ENCODE data around the gene MICU1. TPM values are rescaled to one million over a fixed set of nuclear protein-coding genes. Genes with fewer than 3 reads are reported as not detected.
"Not testable (repeated sequence)": the region's sequence is repeated elsewhere in the genome, so short reads cannot be mapped to it uniquely, and the experiment has no call there.

MICU1 gene
- total RNA-seq, 4 donors from 2014 or later = 25.1 to 41.1 (median 34.9) TPM

DNA sequence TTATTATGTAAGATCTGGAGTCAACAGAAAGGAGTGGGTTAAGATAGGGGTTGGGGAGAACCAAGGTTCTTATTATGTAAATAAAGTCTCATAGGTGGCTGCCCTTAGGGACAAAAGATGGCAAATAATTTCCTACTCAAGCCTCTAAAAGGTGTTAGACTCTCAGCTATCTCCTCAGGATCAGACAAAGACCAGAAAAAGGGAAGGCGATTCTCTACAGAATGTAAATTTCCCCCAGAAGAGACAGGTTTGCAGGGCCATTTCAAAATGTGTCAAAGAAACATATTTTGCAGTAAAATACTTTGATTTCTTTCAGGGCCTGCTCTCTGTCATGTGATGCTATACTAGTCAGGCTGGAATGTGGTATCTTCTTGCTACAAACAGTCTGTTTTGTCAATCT lies 80.3 kb downstream of the MICU1 start:
- H3K9me3 ChIP-seq = peaks cover 0 to 7% of the 10 kb centered on the region in 2 donors
- intact Hi-C loops (cut with DNase I; ENCODE audit: low total_unique reads) (no loop called here), in situ Hi-C loops (cut with MboI; ENCODE audit: low pct_ligation_motif_present in 1 of 4, low pct_unique_long_range_greater_than_20kb in 1 of 4, low sequenced_read_pairs in 3 of 4) (no loop called here)
- no peak overlapping the region for H3K4me3 ChIP-seq
- peaks cover 0 to 25% (median 10%) of the 10 kb centered on the region in 4 donors for H3K36me3 ChIP-seq
- TF ChIP-seq EP300 (IDR thresholded peaks at IDR 0.05; ENCODE audit: low read depth) (no peak), POLR2AphosphoS5 (IDR thresholded peaks at IDR 0.05) (no peak), POLR2A (IDR thresholded peaks at IDR 0.05) (no peak)
- TF ChIP-seq, protein P1, sequence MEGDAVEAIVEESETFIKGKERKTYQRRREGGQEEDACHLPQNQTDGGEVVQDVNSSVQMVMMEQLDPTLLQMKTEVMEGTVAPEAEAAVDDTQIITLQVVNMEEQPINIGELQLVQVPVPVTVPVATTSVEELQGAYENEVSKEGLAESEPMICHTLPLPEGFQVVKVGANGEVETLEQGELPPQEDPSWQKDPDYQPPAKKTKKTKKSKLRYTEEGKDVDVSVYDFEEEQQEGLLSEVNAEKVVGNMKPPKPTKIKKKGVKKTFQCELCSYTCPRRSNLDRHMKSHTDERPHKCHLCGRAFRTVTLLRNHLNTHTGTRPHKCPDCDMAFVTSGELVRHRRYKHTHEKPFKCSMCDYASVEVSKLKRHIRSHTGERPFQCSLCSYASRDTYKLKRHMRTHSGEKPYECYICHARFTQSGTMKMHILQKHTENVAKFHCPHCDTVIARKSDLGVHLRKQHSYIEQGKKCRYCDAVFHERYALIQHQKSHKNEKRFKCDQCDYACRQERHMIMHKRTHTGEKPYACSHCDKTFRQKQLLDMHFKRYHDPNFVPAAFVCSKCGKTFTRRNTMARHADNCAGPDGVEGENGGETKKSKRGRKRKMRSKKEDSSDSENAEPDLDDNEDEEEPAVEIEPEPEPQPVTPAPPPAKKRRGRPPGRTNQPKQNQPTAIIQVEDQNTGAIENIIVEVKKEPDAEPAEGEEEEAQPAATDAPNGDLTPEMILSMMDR (IDR thresholded peaks at IDR 0.05) = no peak
- DNase-seq = no peak
- no peak overlapping the region for H3K27ac ChIP-seq
- H3K27me3 ChIP-seq = no peaks in the 10 kb centered on the region
- H3K4me1 ChIP-seq = no peaks in the 10 kb centered on the region
- WGBS, 2 donors (ENCODE audit: low coverage in 1 of 2) = 50 to 84% methylated on average over 1 of the region's 1 CpG

DNA sequence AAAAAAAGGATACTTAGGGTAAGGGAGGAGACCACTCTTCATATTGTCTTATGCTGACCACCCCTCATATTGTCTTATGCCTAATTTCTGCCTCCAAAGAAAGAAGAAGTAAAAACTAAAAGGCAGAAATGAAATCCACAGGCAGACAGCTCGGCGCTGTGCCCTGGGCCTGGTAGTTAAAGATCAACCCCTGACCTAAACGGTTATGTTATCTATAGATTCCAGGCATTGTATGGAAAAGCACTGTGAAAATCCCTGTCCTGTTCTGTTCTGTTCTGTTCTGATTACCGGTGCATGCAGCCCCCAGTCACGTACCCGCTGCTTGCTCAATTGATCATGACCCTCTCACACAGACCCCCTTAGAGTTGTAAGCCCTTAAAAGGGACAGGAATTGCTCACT lies 82.0 kb downstream of the MICU1 start:
- WGBS, 2 donors (ENCODE audit: low coverage in 1 of 2) = 96 to 97% methylated on average over 6 of the region's 6 CpGs
- DNase-seq; in situ Hi-C loops (cut with MboI; ENCODE audit: low pct_ligation_motif_present in 1 of 4, low pct_unique_long_range_greater_than_20kb in 1 of 4, low sequenced_read_pairs in 3 of 4); H3K4me1 ChIP-seq; H3K4me3 ChIP-seq; H3K27ac ChIP-seq; intact Hi-C loops (cut with DNase I; ENCODE audit: low total_unique reads); H3K27me3 ChIP-seq; H3K9me3 ChIP-seq: not testable (repeated sequence)
- peaks cover 0 to 21% (median 6%) of the 10 kb centered on the region in 4 donors for H3K36me3 ChIP-seq

DNA sequence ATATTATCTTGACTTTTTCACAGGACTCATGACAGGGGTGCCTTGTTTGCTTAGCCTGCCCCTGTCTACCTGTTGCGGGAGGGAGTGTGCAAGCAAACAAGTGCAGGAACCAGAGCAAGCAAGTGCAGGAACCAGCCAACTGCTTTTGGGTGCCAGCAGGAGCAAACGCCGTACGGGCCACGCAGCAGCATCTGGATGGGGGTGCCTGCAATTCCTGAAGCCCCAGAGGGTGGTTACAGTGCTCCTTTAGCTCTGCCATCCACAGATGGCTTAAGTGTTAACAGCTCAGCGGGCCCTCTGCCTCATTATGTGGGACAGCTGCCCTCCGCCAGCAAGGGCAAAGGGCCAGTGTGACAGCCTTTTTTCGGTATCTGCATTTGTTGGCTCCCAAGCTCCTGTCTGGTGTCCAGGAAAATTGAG lies 83.5 kb downstream of the MICU1 start:
- H3K36me3 ChIP-seq = peaks cover 0 to 21% (median 6%) of the 10 kb centered on the region in 4 donors
- no peaks in the 10 kb centered on the region for H3K27me3 ChIP-seq
- H3K9me3 ChIP-seq = peaks cover 0 to 7% of the 10 kb centered on the region in 2 donors
- intact Hi-C loops (cut with DNase I; ENCODE audit: low total_unique reads) (no loop called here), in situ Hi-C loops (cut with MboI; ENCODE audit: low pct_ligation_motif_present in 1 of 4, low pct_unique_long_range_greater_than_20kb in 1 of 4, low sequenced_read_pairs in 3 of 4) (no loop called here)
- H3K4me3 ChIP-seq = no peak overlapping the region
- no peak overlapping the region for H3K27ac ChIP-seq
- no peak for TF ChIP-seq POLR2AphosphoS5 (IDR thresholded peaks at IDR 0.05)
- TF ChIP-seq, protein P1 (IDR thresholded peaks at IDR 0.05) = no peak
- no peak for TF ChIP-seq POLR2A (IDR thresholded peaks at IDR 0.05)
- TF ChIP-seq EP300 (IDR thresholded peaks at IDR 0.05; ENCODE audit: low read depth) = no peak
- no peak for DNase-seq
- WGBS, 2 donors (ENCODE audit: low coverage in 1 of 2) = 99% methylated on average over 8 of the region's 8 CpGs; no CpG with 5 or more reads in 1 of the 2 donors
- H3K4me1 ChIP-seq = no peaks in the 10 kb centered on the region

DNA sequence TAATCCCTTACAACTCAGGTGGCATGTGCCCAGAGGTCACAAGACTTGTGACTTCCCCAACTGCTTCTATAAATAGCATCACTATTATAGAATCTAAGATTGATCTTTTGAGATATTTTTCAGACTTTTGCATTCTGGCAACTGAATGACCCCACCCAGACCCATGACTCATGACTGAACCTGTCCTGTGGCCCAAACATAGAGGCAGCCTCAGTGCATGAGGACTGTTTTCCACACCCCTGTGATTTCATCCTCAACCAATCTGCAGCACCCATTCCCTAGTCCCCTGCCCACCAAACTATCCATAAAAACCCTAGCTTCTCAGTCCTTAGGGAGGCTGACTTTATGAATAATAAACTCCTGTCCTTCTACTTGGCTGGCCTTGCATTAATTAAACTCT lies 84.5 kb downstream of the MICU1 start:
- peaks cover 0 to 7% of the 10 kb centered on the region in 2 donors for H3K9me3 ChIP-seq
- H3K4me3 ChIP-seq = no peak overlapping the region
- no peaks in the 10 kb centered on the region for H3K4me1 ChIP-seq
- TF ChIP-seq POLR2A (IDR thresholded peaks at IDR 0.05) (no peak), EP300 (IDR thresholded peaks at IDR 0.05; ENCODE audit: low read depth) (no peak), POLR2AphosphoS5 (IDR thresholded peaks at IDR 0.05) (no peak)
- TF ChIP-seq, protein P1 (IDR thresholded peaks at IDR 0.05) = no peak
- intact Hi-C loops (cut with DNase I; ENCODE audit: low total_unique reads) (no loop called here), in situ Hi-C loops (cut with MboI; ENCODE audit: low pct_ligation_motif_present in 1 of 4, low pct_unique_long_range_greater_than_20kb in 1 of 4, low sequenced_read_pairs in 3 of 4) (no loop called here)
- H3K27ac ChIP-seq = no peak overlapping the region
- H3K27me3 ChIP-seq = no peaks in the 10 kb centered on the region
- peaks cover 0 to 21% (median 6%) of the 10 kb centered on the region in 4 donors for H3K36me3 ChIP-seq
- DNase-seq = no peak

DNA sequence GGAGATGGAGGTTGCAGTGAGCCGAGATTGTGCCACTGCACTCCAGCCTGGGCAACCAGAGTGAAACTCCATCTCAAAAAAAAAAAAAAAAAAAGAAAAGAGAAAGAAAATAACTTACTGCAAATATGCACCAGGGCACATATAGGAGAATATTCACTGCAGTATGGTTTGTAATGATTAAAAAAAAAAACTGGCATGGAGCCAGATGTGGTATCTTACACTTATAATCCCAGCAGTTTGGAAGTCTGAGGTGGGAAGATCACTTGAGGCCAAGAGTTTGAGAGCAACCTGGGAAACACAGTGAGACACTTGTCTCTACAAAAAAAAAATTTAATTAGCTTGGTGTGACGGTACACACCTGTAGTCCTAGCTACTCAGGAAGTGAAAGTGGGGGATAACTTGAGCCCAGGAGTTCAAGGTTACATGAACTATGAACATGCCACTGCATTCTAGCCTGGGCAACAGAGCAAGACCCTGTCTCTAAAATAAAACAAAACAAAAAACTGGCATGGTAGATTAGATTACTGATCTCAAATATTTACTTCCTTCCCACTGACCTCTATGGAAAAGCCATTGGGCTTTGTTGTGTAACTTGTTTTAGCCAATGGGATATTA lies 85.6 kb downstream of the MICU1 start:
- Histone ChIP-seq H3K9me3 (peaks cover 0 to 7% of the 10 kb centered on the region in 2 donors), H3K27ac (no peak overlapping the region), H3K4me3 (no peak overlapping the region), H3K4me1 (no peaks in the 10 kb centered on the region), H3K27me3 (no peaks in the 10 kb centered on the region), H3K36me3 (peaks cover 0 to 21% (median 6%) of the 10 kb centered on the region in 4 donors)
- intact Hi-C loops (cut with DNase I; ENCODE audit: low total_unique reads) = no loop called here
- 86 to 90% methylated on average over 1 to 2 of the region's 2 CpGs for WGBS, 2 donors (ENCODE audit: low coverage in 1 of 2)
- TF ChIP-seq, protein P1 (IDR thresholded peaks at IDR 0.05) = no peak
- TF ChIP-seq POLR2AphosphoS5 (IDR thresholded peaks at IDR 0.05) (no peak), EP300 (IDR thresholded peaks at IDR 0.05; ENCODE audit: low read depth) (no peak), POLR2A (IDR thresholded peaks at IDR 0.05) (no peak)
- DNase-seq = no peak
- in situ Hi-C loops (cut with MboI; ENCODE audit: low pct_ligation_motif_present in 1 of 4, low pct_unique_long_range_greater_than_20kb in 1 of 4, low sequenced_read_pairs in 3 of 4) = no loop called here

All from transverse colon (tissue), 4 donors.